WTC11 (cell line): Measurements from ENCODE around the gene ITGA2. TPM values are rescaled to one million over a fixed set of nuclear protein-coding genes. Genes with fewer than 3 reads are reported as not detected.

Source experiments
- ATAC-seq: fragments of 200-7000 bp; cut with Tn5 transposase; 2 replicates; pipeline ENCODE4 v1.10.0; 2021; ENCODE audit warnings: mild to moderate bottlenecking, moderate library complexity
- CTCF ChIA-PET: fragments of 300-600 bp; sonication (Branson Sonifier 250); formaldehyde crosslinking; loops from one replicate; lab custom pipeline; 2021; ENCODE audit warnings: antibody characterized with exemption; lab: Charles Lee
- POLR2A ChIA-PET: fragments of 350-600 bp; sonication (Branson Sonifier 250); formaldehyde crosslinking; loops from one replicate; lab custom pipeline; 2021; ENCODE audit warnings: antibody characterized with exemption; lab: Charles Lee
- DNase-seq: peaks from one replicate; pipeline ENCODE4 v3.0.0; 2021; ENCODE audit warnings: low spot score
- H3K27ac Mint-ChIP-seq: 2 replicates; pipeline ENCODE4 v1.8.0; 2021; ENCODE audit warnings: mixed read lengths
- H3K27me3 Mint-ChIP-seq: 2 replicates; pipeline ENCODE4 v1.8.0; 2021; ENCODE audit warnings: low read depth, mild to moderate bottlenecking, moderate library complexity, mixed read lengths
- H3K36me3 Mint-ChIP-seq: 2 replicates; pipeline ENCODE4 v1.8.0; 2021; ENCODE audit warnings: mixed read lengths
- H3K4me1 Mint-ChIP-seq: 2 replicates; pipeline ENCODE4 v1.8.0; 2022; ENCODE audit warnings: mixed read lengths
- H3K4me3 Mint-ChIP-seq: 2 replicates; pipeline ENCODE4 v1.8.0; 2021; ENCODE audit warnings: mild to moderate bottlenecking, moderate library complexity, mixed read lengths
- H3K9me3 Mint-ChIP-seq: 2 replicates; pipeline ENCODE4 v1.8.0; 2021; ENCODE audit warnings: mixed read lengths
- AFF4 ChIP-seq: sonication (generic); formaldehyde crosslinking; IDR thresholded peaks from 2 replicates; pipeline ENCODE4 v1.8.1; 2023; ENCODE audit warnings: mild to moderate bottlenecking, missing genetic modification reagents, borderline replicate concordance
- ARID4B ChIP-seq: sonication (generic); formaldehyde crosslinking; IDR thresholded peaks from 2 replicates; pipeline ENCODE4 v1.8.0; 2023; ENCODE audit warnings: missing genetic modification reagents, mild to moderate bottlenecking, borderline replicate concordance
- CDX4 ChIP-seq: fragments of 250-450 bp; sonication (Bioruptor Pico); IDR thresholded peaks from 2 replicates; pipeline ENCODE4 v1.9.0; 2021; ENCODE audit warnings: moderate library complexity, mild to moderate bottlenecking, inconsistent platforms, borderline replicate concordance
- ESRRA ChIP-seq: sonication (generic); formaldehyde crosslinking; IDR thresholded peaks from 2 replicates; pipeline ENCODE4 v1.8.1; 2022; ENCODE audit warnings: mild to moderate bottlenecking, missing genetic modification reagents, borderline replicate concordance
- ETV6 ChIP-seq: sonication (generic); formaldehyde crosslinking; IDR thresholded peaks from 2 replicates; pipeline ENCODE4 v1.8.1; 2022; ENCODE audit warnings: mild to moderate bottlenecking, missing genetic modification reagents
- MXD4 ChIP-seq: fragments of 250-450 bp; sonication (Bioruptor Pico); IDR thresholded peaks from 2 replicates; pipeline ENCODE4 v1.8.0; 2021; ENCODE audit warnings: mild to moderate bottlenecking, moderate library complexity, borderline replicate concordance
- NR1H2 ChIP-seq: sonication (generic); formaldehyde crosslinking; IDR thresholded peaks from 2 replicates; pipeline ENCODE4 v1.9.0; 2021; ENCODE audit warnings: mild to moderate bottlenecking, moderate library complexity, missing genetic modification reagents
- SP1 ChIP-seq: sonication (generic); formaldehyde crosslinking; conservative IDR thresholded peaks from 2 replicates; pipeline ENCODE4 v1.8.1; 2022; ENCODE audit warnings: missing genetic modification reagents
- STAT6 ChIP-seq: sonication (generic); formaldehyde crosslinking; conservative IDR thresholded peaks from 2 replicates; pipeline ENCODE4 v1.8.1; 2023; ENCODE audit warnings: mild to moderate bottlenecking, low read depth, missing genetic modification reagents, moderate library complexity
- ZBTB21 ChIP-seq: sonication (generic); formaldehyde crosslinking; IDR thresholded peaks from 2 replicates; pipeline ENCODE4 v1.8.1; 2023; ENCODE audit warnings: mild to moderate bottlenecking, missing genetic modification reagents, borderline replicate concordance
- ZNF425 ChIP-seq: fragments of 250-450 bp; sonication (Bioruptor Pico); conservative IDR thresholded peaks from 2 replicates; pipeline ENCODE4 v1.9.0; 2021; ENCODE audit warnings: mild to moderate bottlenecking
- total RNA-seq: library from RNA; stranded (reverse); gene quantifications from 3 replicates; pipeline ENCODE4 v1.2.3, GENCODE V29; 2021

The ITGA2 gene
- total RNA-seq, 1 experiment from 2014 or later: 5.5 TPM

- TF ChIP-seq STAT6 (CRISPR knock-in tag) (no peak), ZNF425 (CRISPR knock-in tag) (no peak), ZBTB21 (CRISPR knock-in tag) (no peak)
- no peak overlapping the region for H3K4me3 Mint-ChIP-seq
- no peaks in the 10 kb centered on the region for H3K27me3 Mint-ChIP-seq
- POLR2A ChIA-PET: no interaction called here
- ATAC-seq (no peak), DNase-seq (no peak)
- H3K27ac Mint-ChIP-seq: no peak overlapping the region
- CTCF ChIA-PET: no interaction called here
- H3K36me3 Mint-ChIP-seq: no peaks in the 10 kb centered on the region
- 0 out of 2 replicates have a peak, but pooled peaks cover 4% of the 10 kb centered on the region for H3K9me3 Mint-ChIP-seq
- no peaks in the 10 kb centered on the region for H3K4me1 Mint-ChIP-seq
Observed at GRCh38 chr5:52945040-52945439, 44.1 kb upstream of the ITGA2 start.

- no peak for ATAC-seq
- H3K9me3 Mint-ChIP-seq: 0 out of 2 replicates have a peak, but pooled peaks cover 4% of the 10 kb centered on the region
- DNase-seq: no peak
- H3K27me3 Mint-ChIP-seq: no peaks in the 10 kb centered on the region
- H3K4me1 Mint-ChIP-seq: no peaks in the 10 kb centered on the region
- CTCF ChIA-PET: interaction anchor here (1.2 to 3.6 kb wide), 2 partner anchors 158 to 168 kb away, joined by 3 to 33 read pairs; no protein-coding TSS in a partner anchor
- no peak overlapping the region for H3K27ac Mint-ChIP-seq
- no peaks in the 10 kb centered on the region for H3K36me3 Mint-ChIP-seq
- POLR2A ChIA-PET: no interaction called here
- no peak overlapping the region for H3K4me3 Mint-ChIP-seq
- TF ChIP-seq AFF4 (no peak), SP1 (CRISPR knock-in tag) (no peak), NR1H2 (CRISPR knock-in tag) (no peak), ETV6 (no peak), MXD4 (no peak), CDX4 (CRISPR knock-in tag) (no peak)
Observed at GRCh38 chr5:52947208-52947607, 41.9 kb upstream of the ITGA2 start.

- DNase-seq: no peak
- Mint-ChIP-seq H3K9me3 (0 out of 2 replicates have a peak, but pooled peaks cover 4% of the 10 kb centered on the region), H3K4me1 (no peaks in the 10 kb centered on the region), H3K27me3 (no peaks in the 10 kb centered on the region), H3K4me3 (no peak overlapping the region), H3K36me3 (no peaks in the 10 kb centered on the region), H3K27ac (no peak overlapping the region)
- ATAC-seq: no peak
- ChIA-PET POLR2A (no interaction called here), CTCF (interaction anchor here (0.6 to 3.6 kb wide), 24 partner anchors 9 to 216 kb away, joined by 3 to 42 read pairs (median 5); partner anchors contain the start of gene MOCS2)
- TF ChIP-seq ARID4B (CRISPR knock-in tag) (no peak), NR1H2 (CRISPR knock-in tag) (no peak), ESRRA (CRISPR knock-in tag) (no peak)
Observed at GRCh38 chr5:52947851-52948250, 41.3 kb upstream of the ITGA2 start.
